K562 (cell line): Measurements from ENCODE around the gene CST7. TPM values are rescaled to one million over a fixed set of nuclear protein-coding genes. Genes with fewer than 3 reads are reported as not detected.

Experiments
- RHOXF2B ChIP-seq: fragments of 250-450 bp; sonication (Bioruptor Pico); conservative IDR thresholded peaks from 2 replicates; pipeline ENCODE4 v1.5.1; 2021
- polyA plus RNA-seq, 8 experiments: library from polyadenylated mRNA; depleted of rRNA in 4 of 8; stranded (reverse) in 5 of 8; unstranded in 3 of 8; fragments of >200 nt; fragmentation: Nextera tagmentation in 2 of 8; fragmentation: Illumina TruSeq in 1 of 8; extraction: Ambion mirVana in 2 of 8; extraction: Trizol in 1 of 8; gene quantifications; 2 replicates each; pipeline versions ENCODE4 v1.2.1 to v1.2.3, GENCODE V29; 2011 to 2014; ENCODE audit warnings: inconsistent platforms in 1 of 8, missing spikeins in 1 of 8
- total RNA-seq, 7 experiments: library from RNA; depleted of rRNA in 6 of 7; stranded (reverse); fragments of >200 nt in 6 of 7; fragmentation: Illumina TruSeq in 2 of 7; extraction: Trizol in 2 of 7; gene quantifications; 2 replicates each; pipeline versions ENCODE4 v1.2.1 to v1.2.3, GENCODE V29; 2011 to 2021; ENCODE audit warnings: low replicate concordance in 1 of 7
- TF ChIP-seq, protein P1 (sequence below): fragments of 450-650 bp; IDR thresholded peaks from 2 replicates; pipeline ENCODE4 v1.6.1; 2016; ENCODE audit warnings: low read depth

CST7 gene
- total and polyA plus RNA-seq, 9 of the 15 experiments (the other 6 are each of a cell fraction or from before 2014, with no cell fraction given) = not detected

DNA sequence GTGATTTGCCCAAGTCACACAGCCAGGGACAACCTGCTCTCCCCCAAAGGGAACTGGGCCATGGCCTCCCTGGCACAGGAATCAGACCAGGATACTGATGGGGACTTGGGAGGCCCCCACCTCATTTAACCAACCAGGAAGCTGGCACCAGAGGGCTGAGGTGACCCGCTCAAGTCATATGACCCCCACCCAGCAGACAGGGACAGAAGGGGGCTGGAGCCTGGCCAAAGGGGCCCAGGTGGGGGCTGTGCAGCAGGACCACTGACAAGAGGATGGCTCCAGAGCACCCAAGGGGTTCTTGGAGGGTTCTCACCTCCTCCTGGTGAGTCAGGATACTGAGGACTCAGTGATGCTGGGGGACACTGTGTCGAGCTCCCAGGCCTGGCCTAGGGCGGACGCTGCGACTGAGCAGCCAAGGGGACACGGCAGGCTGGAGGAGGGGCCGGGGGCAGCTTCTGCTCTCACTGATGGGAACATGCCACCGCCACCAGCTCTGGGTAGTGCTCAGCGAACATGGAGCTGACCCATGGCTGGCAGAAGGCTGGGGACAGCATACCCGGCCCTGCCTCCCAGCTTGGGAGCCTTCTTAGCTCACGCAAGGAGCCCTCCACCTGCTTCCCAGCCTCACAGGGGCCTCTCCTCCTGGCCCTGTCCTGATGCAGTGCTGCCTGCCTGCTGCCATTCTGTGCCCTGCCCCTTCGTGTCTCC, 1.2 kb downstream of the CST7 start (continued):
- TF ChIP-seq, protein P1, sequence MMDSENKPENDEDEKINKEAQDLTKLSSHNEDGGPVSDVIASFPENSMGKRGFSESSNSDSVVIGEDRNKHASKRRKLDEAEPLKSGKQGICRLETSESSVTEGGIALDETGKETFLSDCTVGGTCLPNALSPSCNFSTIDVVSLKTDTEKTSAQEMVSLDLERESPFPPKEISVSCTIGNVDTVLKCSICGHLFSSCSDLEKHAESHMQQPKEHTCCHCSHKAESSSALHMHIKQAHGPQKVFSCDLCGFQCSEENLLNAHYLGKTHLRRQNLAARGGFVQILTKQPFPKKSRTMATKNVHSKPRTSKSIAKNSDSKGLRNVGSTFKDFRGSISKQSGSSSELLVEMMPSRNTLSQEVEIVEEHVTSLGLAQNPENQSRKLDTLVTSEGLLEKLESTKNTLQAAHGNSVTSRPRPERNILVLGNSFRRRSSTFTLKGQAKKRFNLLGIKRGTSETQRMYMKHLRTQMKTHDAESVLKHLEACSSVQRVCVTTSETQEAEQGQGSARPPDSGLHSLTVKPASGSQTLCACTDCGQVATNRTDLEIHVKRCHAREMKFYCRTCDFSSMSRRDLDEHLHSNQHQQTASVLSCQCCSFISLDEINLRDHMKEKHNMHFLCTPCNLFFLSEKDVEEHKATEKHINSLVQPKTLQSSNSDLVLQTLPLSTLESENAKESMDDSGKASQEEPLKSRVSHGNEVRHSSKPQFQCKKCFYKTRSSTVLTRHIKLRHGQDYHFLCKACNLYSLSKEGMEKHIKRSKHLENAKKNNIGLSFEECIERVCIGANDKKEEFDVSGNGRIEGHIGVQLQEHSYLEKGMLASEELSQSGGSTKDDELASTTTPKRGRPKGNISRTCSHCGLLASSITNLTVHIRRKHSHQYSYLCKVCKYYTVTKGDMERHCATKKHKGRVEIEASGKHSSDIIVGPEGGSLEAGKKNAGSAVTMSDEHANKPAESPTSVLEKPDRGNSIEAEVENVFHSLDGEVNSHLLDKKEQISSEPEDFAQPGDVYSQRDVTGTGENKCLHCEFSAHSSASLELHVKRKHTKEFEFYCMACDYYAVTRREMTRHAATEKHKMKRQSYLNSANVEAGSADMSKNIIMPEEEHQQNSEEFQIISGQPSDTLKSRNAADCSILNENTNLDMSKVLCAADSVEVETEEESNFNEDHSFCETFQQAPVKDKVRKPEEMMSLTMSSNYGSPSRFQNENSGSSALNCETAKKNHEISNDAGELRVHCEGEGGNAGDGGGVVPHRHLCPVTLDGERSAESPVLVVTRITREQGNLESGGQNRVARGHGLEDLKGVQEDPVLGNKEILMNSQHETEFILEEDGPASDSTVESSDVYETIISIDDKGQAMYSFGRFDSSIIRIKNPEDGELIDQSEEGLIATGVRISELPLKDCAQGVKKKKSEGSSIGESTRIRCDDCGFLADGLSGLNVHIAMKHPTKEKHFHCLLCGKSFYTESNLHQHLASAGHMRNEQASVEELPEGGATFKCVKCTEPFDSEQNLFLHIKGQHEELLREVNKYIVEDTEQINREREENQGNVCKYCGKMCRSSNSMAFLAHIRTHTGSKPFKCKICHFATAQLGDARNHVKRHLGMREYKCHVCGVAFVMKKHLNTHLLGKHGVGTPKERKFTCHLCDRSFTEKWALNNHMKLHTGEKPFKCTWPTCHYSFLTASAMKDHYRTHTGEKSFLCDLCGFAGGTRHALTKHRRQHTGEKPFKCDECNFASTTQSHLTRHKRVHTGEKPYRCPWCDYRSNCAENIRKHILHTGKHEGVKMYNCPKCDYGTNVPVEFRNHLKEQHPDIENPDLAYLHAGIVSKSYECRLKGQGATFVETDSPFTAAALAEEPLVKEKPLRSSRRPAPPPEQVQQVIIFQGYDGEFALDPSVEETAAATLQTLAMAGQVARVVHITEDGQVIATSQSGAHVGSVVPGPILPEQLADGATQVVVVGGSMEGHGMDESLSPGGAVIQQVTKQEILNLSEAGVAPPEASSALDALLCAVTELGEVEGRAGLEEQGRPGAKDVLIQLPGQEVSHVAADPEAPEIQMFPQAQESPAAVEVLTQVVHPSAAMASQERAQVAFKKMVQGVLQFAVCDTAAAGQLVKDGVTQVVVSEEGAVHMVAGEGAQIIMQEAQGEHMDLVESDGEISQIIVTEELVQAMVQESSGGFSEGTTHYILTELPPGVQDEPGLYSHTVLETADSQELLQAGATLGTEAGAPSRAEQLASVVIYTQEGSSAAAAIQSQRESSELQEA = no peak
- no peak for TF ChIP-seq RHOXF2B (CRISPR knock-in tag)
